Activated CD8-positive, alpha-beta memory T cell treated with anti-CD3 and anti-CD28 coated beads for 1 hour (primary cell): ENCODE data around the gene AKAP9.
A peak's percentile ranks its signal among the peaks of the same experiment; 100 is the strongest.
"Not testable (repeated sequence)": the region's sequence is repeated elsewhere in the genome, so short reads cannot be mapped to it uniquely, and the experiment has no call there.

Source experiments
- DNase-seq, 2 donors: peaks; one replicate each; pipeline ENCODE4 v3.0.0-alpha.2; 2020; ENCODE audit warnings: low read depth in 1 of 2; ENCODE audit errors: extremely low read depth in 1 of 2

Gene AKAP9

GRCh38 chr7:92121681-92122080 lies 181.0 kb downstream of the AKAP9 start:
- DNase-seq = no peak

- no peak for DNase-seq
These were observed 190.4 kb downstream of the AKAP9 start for GRCh38 chr7:92131093-92131492.

- DNase-seq = no peak
These were observed 191.2 kb downstream of the AKAP9 start for GRCh38 chr7:92131764-92132330.

GRCh38 chr7:92133133-92133736 lies 192.6 kb downstream of the AKAP9 start:
- no peak for DNase-seq

GRCh38 chr7:92133737-92134270 lies 193.1 kb downstream of the AKAP9 start:
- peak; percentile 22 to 42 for DNase-seq

- DNase-seq = peak; percentile 87 to 89
These were observed 193.8 kb downstream of the AKAP9 start, which contains the start of gene CYP51A1 for GRCh38 chr7:92134271-92135051. TSS of gene CYP51A1 (minus strand) at chr7:92134477. CDS start at chr7:92134364, 113 bp downstream.

GRCh38 chr7:92135052-92135889 lies 194.6 kb downstream of the AKAP9 start:
- DNase-seq = no peak

GRCh38 chr7:92137557-92137956 lies 196.9 kb downstream of the AKAP9 start:
- DNase-seq = no peak

GRCh38 chr7:92141161-92141560 lies 200.5 kb downstream of the AKAP9 start:
- no peak for DNase-seq

GRCh38 chr7:92142791-92143190 lies 202.1 kb downstream of the AKAP9 start:
- DNase-seq = not testable (repeated sequence)

GRCh38 chr7:92143192-92143880 lies 202.7 kb downstream of the AKAP9 start:
- not testable (repeated sequence) for DNase-seq

GRCh38 chr7:92149736-92150239 lies 209.1 kb downstream of the AKAP9 start:
- DNase-seq = no peak

- no peak for DNase-seq
These were observed 209.9 kb downstream of the AKAP9 start for GRCh38 chr7:92150450-92151017.

- no peak for DNase-seq
These were observed 214.6 kb downstream of the AKAP9 start for GRCh38 chr7:92155108-92155739.

- DNase-seq = no peak
These were observed 216.3 kb downstream of the AKAP9 start for GRCh38 chr7:92156990-92157389.

GRCh38 chr7:92158660-92159575 lies 218.3 kb downstream of the AKAP9 start:
- no peak for DNase-seq
